Left lung (tissue), 10 donors: ENCODE data around the gene C17orf50. TPM values are rescaled to one million over a fixed set of nuclear protein-coding genes. Genes with fewer than 3 reads are reported as not detected.

Source experiments
- ATAC-seq: fragments of 200-7000 bp; cut with Tn5 transposase; one replicate; pipeline ENCODE4 v1.9.1; 2020; ENCODE audit warnings: moderate library complexity
- DNase-seq, 4 donors: peaks; one replicate each; pipeline ENCODE4 v3.0.0-alpha.2; 2013 to 2020
- H3K27ac ChIP-seq, 2 donors: fragments of 200-600 bp; sonication (generic) in 1 of 2; one replicate each; pipeline versions ENCODE4 v1.5.0 to v1.8.0; 2020 to 2021
- H3K27me3 ChIP-seq, 2 donors: fragments of 200-600 bp; sonication (generic) in 1 of 2; one replicate each; pipeline versions ENCODE4 v1.5.0 to v1.8.0; 2020 to 2021
- H3K36me3 ChIP-seq, 2 donors: fragments of 200-600 bp; sonication (generic) in 1 of 2; one replicate each; pipeline versions ENCODE4 v1.5.0 to v1.8.0; 2020 to 2021
- H3K4me1 ChIP-seq, 2 donors: fragments of 200-600 bp; one replicate each; pipeline ENCODE4 v1.8.0; 2021
- H3K4me3 ChIP-seq, 2 donors: fragments of 200-600 bp; sonication (generic) in 1 of 2; one replicate each; pipeline versions ENCODE4 v1.5.0 to v1.8.0; 2020 to 2021; ENCODE audit warnings: mild to moderate bottlenecking in 1 of 2
- H3K9me3 ChIP-seq, 2 donors: fragments of 200-600 bp; sonication (generic) in 1 of 2; one replicate each; pipeline versions ENCODE4 v1.5.0 to v1.8.0; 2020 to 2021
- CTCF ChIP-seq, 2 donors: fragments of 200-600 bp; sonication (generic) in 1 of 2; IDR thresholded peaks; one replicate each; pipeline versions ENCODE4 v1.5.0 to v1.8.0; 2021; ENCODE audit warnings: antibody characterized with exemption in 2 of 2
- intact Hi-C, 2 donors: fragments of 100-400 bp; cut with DNase I; formaldehyde crosslinking; loops; one replicate each; pipeline versions ENCODE4 v1.11.2 to v1.14.2; 2022
- polyA plus RNA-seq, 6 donors: library from polyadenylated mRNA; unstranded; fragments of 120-200 nt; gene quantifications; one replicate each; pipeline ENCODE4 v1.2.1, GENCODE V29; 2013; ENCODE audit not compliant: insufficient read length in 6 of 6
- total RNA-seq, 2 donors: library from RNA; stranded (reverse); fragmentation: NEBNext Ultra II Directional; extraction: Animal tissue kit (Norgen Biotek cat#: 25700); gene quantifications; one replicate each; pipeline ENCODE4 v1.2.1, GENCODE V29; 2021
- donor health status: DM: no; HTN: yes; CAD: no.
- donor health status: DM: no; HTN: no; CAD: no.

The C17orf50 gene
- total and polyA plus RNA-seq, 8 donors, result 0.16 to 0.21 (median 0.20) TPM; not detected in 5

- intact Hi-C loops, result no loop called here
Measured at GRCh38 chr17:35761601-35762000, 914 bp downstream of the C17orf50 start.

GRCh38 chr17:35763767-35764122, 3.1 kb downstream of the C17orf50 start:
- no peak for ATAC-seq
- intact Hi-C loops, result loop anchor here in 1 of 2 donors (2.0 kb wide), 1 partner anchor 41 kb away; no protein-coding TSS in a partner anchor
- no peak overlapping the region for H3K27ac ChIP-seq

More at GRCh38 chr17:35761601-35762000, 914 bp downstream of the C17orf50 start:
- no peak overlapping the region for H3K27ac ChIP-seq
- peaks cover 0 to 14% of the 10 kb centered on the region in 2 donors for H3K27me3 ChIP-seq
- TF ChIP-seq CTCF (IDR thresholded peaks at IDR 0.05), result no peak
- DNase-seq (no peak), ATAC-seq (no peak)
- H3K4me1 ChIP-seq, result peaks cover 5 to 17% of the 10 kb centered on the region in 2 donors
- no peaks in the 10 kb centered on the region for H3K9me3 ChIP-seq
- H3K4me3 ChIP-seq, result no peak overlapping the region
- no peaks in the 10 kb centered on the region for H3K36me3 ChIP-seq

GRCh38 chr17:35764123-35764991, 3.7 kb downstream of the C17orf50 start:
- Histone ChIP-seq H3K4me3 (peak overlapping the region; percentile 44 to 45), H3K4me1 (peaks cover 5 to 17% of the 10 kb centered on the region in 2 donors), H3K9me3 (no peaks in the 10 kb centered on the region), H3K36me3 (no peaks in the 10 kb centered on the region), H3K27ac (no peak overlapping the region), H3K27me3 (peaks cover 0 to 14% of the 10 kb centered on the region in 2 donors)
- TF ChIP-seq CTCF (IDR thresholded peaks at IDR 0.05), result peak; percentile 88 to 97
- ATAC-seq (peak; percentile 96), DNase-seq (peak; percentile 81 to 98 (median 89))
- intact Hi-C loops, result loop anchor here in 1 of 2 donors (2.0 kb wide), 1 partner anchor 40 kb away; no protein-coding TSS in a partner anchor

More at GRCh38 chr17:35763767-35764122, 3.1 kb downstream of the C17orf50 start:
- TF ChIP-seq CTCF (IDR thresholded peaks at IDR 0.05), result no peak
- peak in 1 of 4 donors; percentile 41 for DNase-seq
- peaks cover 5 to 17% of the 10 kb centered on the region in 2 donors for H3K4me1 ChIP-seq
- peaks cover 0 to 14% of the 10 kb centered on the region in 2 donors for H3K27me3 ChIP-seq
- H3K36me3 ChIP-seq, result no peaks in the 10 kb centered on the region
- peak overlapping the region; percentile 44 to 45 for H3K4me3 ChIP-seq
- H3K9me3 ChIP-seq, result no peaks in the 10 kb centered on the region

- intact Hi-C loops, result loop anchor here in 1 of 2 donors (2.0 kb wide), 1 partner anchor 40 kb away; no protein-coding TSS in a partner anchor
- DNase-seq, result peak in 1 of 4 donors; percentile 29
Measured at GRCh38 chr17:35765086-35765710, 4.5 kb downstream of the C17orf50 start.

More at GRCh38 chr17:35765086-35765710, 4.5 kb downstream of the C17orf50 start:
- Histone ChIP-seq H3K27ac (no peak overlapping the region), H3K4me3 (no peak overlapping the region), H3K36me3 (no peaks in the 10 kb centered on the region), H3K27me3 (peaks cover 0 to 14% of the 10 kb centered on the region in 2 donors), H3K9me3 (no peaks in the 10 kb centered on the region), H3K4me1 (peaks cover 5 to 17% of the 10 kb centered on the region in 2 donors)
- ATAC-seq, result no peak
- TF ChIP-seq CTCF (IDR thresholded peaks at IDR 0.05), result no peak
